ENCODE data around the gene SLC35F1.

Gene SLC35F1

GRCh38 chr6:117909638-117910037 is 2.6 kb downstream of the SLC35F1 start:
- DNase-seq (no peak), ATAC-seq (ENCODE audit: insufficient read depth, low read depth) (no peak)
- TF ChIP-seq, protein P1, sequence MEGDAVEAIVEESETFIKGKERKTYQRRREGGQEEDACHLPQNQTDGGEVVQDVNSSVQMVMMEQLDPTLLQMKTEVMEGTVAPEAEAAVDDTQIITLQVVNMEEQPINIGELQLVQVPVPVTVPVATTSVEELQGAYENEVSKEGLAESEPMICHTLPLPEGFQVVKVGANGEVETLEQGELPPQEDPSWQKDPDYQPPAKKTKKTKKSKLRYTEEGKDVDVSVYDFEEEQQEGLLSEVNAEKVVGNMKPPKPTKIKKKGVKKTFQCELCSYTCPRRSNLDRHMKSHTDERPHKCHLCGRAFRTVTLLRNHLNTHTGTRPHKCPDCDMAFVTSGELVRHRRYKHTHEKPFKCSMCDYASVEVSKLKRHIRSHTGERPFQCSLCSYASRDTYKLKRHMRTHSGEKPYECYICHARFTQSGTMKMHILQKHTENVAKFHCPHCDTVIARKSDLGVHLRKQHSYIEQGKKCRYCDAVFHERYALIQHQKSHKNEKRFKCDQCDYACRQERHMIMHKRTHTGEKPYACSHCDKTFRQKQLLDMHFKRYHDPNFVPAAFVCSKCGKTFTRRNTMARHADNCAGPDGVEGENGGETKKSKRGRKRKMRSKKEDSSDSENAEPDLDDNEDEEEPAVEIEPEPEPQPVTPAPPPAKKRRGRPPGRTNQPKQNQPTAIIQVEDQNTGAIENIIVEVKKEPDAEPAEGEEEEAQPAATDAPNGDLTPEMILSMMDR (IDR thresholded peaks at IDR 0.05; ENCODE audit: borderline replicate concordance, extremely low read depth, low read length, poor library complexity, severe bottlenecking): no peak
- TF ChIP-seq EZH2 (IDR thresholded peaks at IDR 0.05; ENCODE audit: borderline replicate concordance, low read depth, low read length, severe bottlenecking): no peak
- H3K4me2 ChIP-seq (ENCODE audit: insufficient read depth, low read length): no peak overlapping the region
- H3K36me3 ChIP-seq (ENCODE audit: insufficient read depth, low read length): no peaks in the 10 kb centered on the region
- H3K4me1 ChIP-seq (ENCODE audit: insufficient read depth, low read length): no peaks in the 10 kb centered on the region
- H3K9ac ChIP-seq (ENCODE audit: low read depth, low read length): no peak overlapping the region
- no peaks in the 10 kb centered on the region for H3K79me2 ChIP-seq (ENCODE audit: insufficient read depth, low read length)
- H3K27ac ChIP-seq (ENCODE audit: low read length): no peak overlapping the region
- peaks cover 4% of the 10 kb centered on the region for H3K9me3 ChIP-seq (ENCODE audit: insufficient read depth, low read length, severe bottlenecking)
- no peaks in the 10 kb centered on the region for H4K20me1 ChIP-seq (ENCODE audit: insufficient read depth, low read length)
- no peaks in the 10 kb centered on the region for H3K27me3 ChIP-seq (ENCODE audit: insufficient read depth, low read length, poor library complexity)
- H2AFZ ChIP-seq (ENCODE audit: low read depth, low read length): no peak overlapping the region
- no peak overlapping the region for H3K4me3 ChIP-seq (ENCODE audit: low read depth in 1 of 2, low read length in 2 of 2)

- no peak for DNase-seq
- Histone ChIP-seq H3K4me3 (ENCODE audit: low read depth in 1 of 2, low read length in 2 of 2) (no peak overlapping the region), H4K20me1 (ENCODE audit: insufficient read depth, low read length) (no peaks in the 10 kb centered on the region), H3K4me2 (ENCODE audit: insufficient read depth, low read length) (no peak overlapping the region), H3K4me1 (ENCODE audit: insufficient read depth, low read length) (no peaks in the 10 kb centered on the region), H3K27ac (ENCODE audit: low read length) (no peak overlapping the region), H3K9ac (ENCODE audit: low read depth, low read length) (no peak overlapping the region), H2AFZ (ENCODE audit: low read depth, low read length) (no peak overlapping the region), H3K9me3 (ENCODE audit: insufficient read depth, low read length, severe bottlenecking) (peaks cover 4% of the 10 kb centered on the region), H3K27me3 (ENCODE audit: insufficient read depth, low read length, poor library complexity) (no peaks in the 10 kb centered on the region), H3K36me3 (ENCODE audit: insufficient read depth, low read length) (no peaks in the 10 kb centered on the region), H3K79me2 (ENCODE audit: insufficient read depth, low read length) (no peaks in the 10 kb centered on the region)
- TF ChIP-seq, protein P1 (IDR thresholded peaks at IDR 0.05; ENCODE audit: borderline replicate concordance, extremely low read depth, low read length, poor library complexity, severe bottlenecking): no peak
- TF ChIP-seq EZH2 (IDR thresholded peaks at IDR 0.05; ENCODE audit: borderline replicate concordance, low read depth, low read length, severe bottlenecking): no peak
- no peak for ATAC-seq (ENCODE audit: insufficient read depth, low read depth)
Observed at GRCh38 chr6:117910549-117910948, 3.5 kb downstream of the SLC35F1 start.

- Histone ChIP-seq H3K4me3 (ENCODE audit: low read depth in 1 of 2, low read length in 2 of 2) (no peak overlapping the region), H2AFZ (ENCODE audit: low read depth, low read length) (no peak overlapping the region), H4K20me1 (ENCODE audit: insufficient read depth, low read length) (no peaks in the 10 kb centered on the region), H3K27ac (ENCODE audit: low read length) (no peak overlapping the region), H3K27me3 (ENCODE audit: insufficient read depth, low read length, poor library complexity) (peaks cover 5% of the 10 kb centered on the region), H3K9ac (ENCODE audit: low read depth, low read length) (no peak overlapping the region), H3K4me2 (ENCODE audit: insufficient read depth, low read length) (no peak overlapping the region), H3K9me3 (ENCODE audit: insufficient read depth, low read length, severe bottlenecking) (peaks cover 4% of the 10 kb centered on the region), H3K36me3 (ENCODE audit: insufficient read depth, low read length) (no peaks in the 10 kb centered on the region), H3K79me2 (ENCODE audit: insufficient read depth, low read length) (no peaks in the 10 kb centered on the region), H3K4me1 (ENCODE audit: insufficient read depth, low read length) (no peaks in the 10 kb centered on the region)
- TF ChIP-seq EZH2 (IDR thresholded peaks at IDR 0.05; ENCODE audit: borderline replicate concordance, low read depth, low read length, severe bottlenecking): no peak
- TF ChIP-seq, protein P1 (IDR thresholded peaks at IDR 0.05; ENCODE audit: borderline replicate concordance, extremely low read depth, low read length, poor library complexity, severe bottlenecking): no peak
- ATAC-seq (ENCODE audit: insufficient read depth, low read depth): no peak
- no peak for DNase-seq
Observed at GRCh38 chr6:117911150-117911549, 4.1 kb downstream of the SLC35F1 start.

- ATAC-seq (ENCODE audit: insufficient read depth, low read depth): no peak
- no peaks in the 10 kb centered on the region for H3K4me1 ChIP-seq (ENCODE audit: insufficient read depth, low read length)
- DNase-seq: no peak
- H3K79me2 ChIP-seq (ENCODE audit: insufficient read depth, low read length): no peaks in the 10 kb centered on the region
- no peak overlapping the region for H3K27ac ChIP-seq (ENCODE audit: low read length)
- H3K36me3 ChIP-seq (ENCODE audit: insufficient read depth, low read length): no peaks in the 10 kb centered on the region
- peaks cover 10% of the 10 kb centered on the region for H3K27me3 ChIP-seq (ENCODE audit: insufficient read depth, low read length, poor library complexity)
- H3K4me2 ChIP-seq (ENCODE audit: insufficient read depth, low read length): no peak overlapping the region
- no peak overlapping the region for H2AFZ ChIP-seq (ENCODE audit: low read depth, low read length)
- peaks cover 4% of the 10 kb centered on the region for H3K9me3 ChIP-seq (ENCODE audit: insufficient read depth, low read length, severe bottlenecking)
- no peaks in the 10 kb centered on the region for H4K20me1 ChIP-seq (ENCODE audit: insufficient read depth, low read length)
- no peak overlapping the region for H3K9ac ChIP-seq (ENCODE audit: low read depth, low read length)
- no peak overlapping the region for H3K4me3 ChIP-seq (ENCODE audit: low read depth in 1 of 2, low read length in 2 of 2)
- TF ChIP-seq, protein P1 (IDR thresholded peaks at IDR 0.05; ENCODE audit: borderline replicate concordance, extremely low read depth, low read length, poor library complexity, severe bottlenecking): no peak
- no peak for TF ChIP-seq EZH2 (IDR thresholded peaks at IDR 0.05; ENCODE audit: borderline replicate concordance, low read depth, low read length, severe bottlenecking)
Observed at GRCh38 chr6:117911660-117912059, 4.6 kb downstream of the SLC35F1 start.
